H9 (cell line): ENCODE measurements around the gene MPV17L2. TPM values are rescaled to one million over a fixed set of nuclear protein-coding genes. Genes with fewer than 3 reads are reported as not detected.

Source experiments
- DNase-seq: peaks from one replicate; pipeline ENCODE4 v3.0.0-alpha.2; 2017
- H2AFZ ChIP-seq: one replicate; pipeline ENCODE4 v1.6.1; 2013; ENCODE audit warnings: mild to moderate bottlenecking, low read length, control low read depth, moderate library complexity
- H2AK5ac ChIP-seq: 2 replicates; pipeline ENCODE4 v1.6.1; 2013; ENCODE audit warnings: low read length, control low read depth, mixed read lengths; ENCODE audit not compliant: insufficient read length
- H2BK120ac ChIP-seq: one replicate; pipeline ENCODE4 v1.6.1; 2013; ENCODE audit warnings: low read depth, mild to moderate bottlenecking, low read length, control low read depth, inconsistent platforms; ENCODE audit not compliant: poor library complexity, severe bottlenecking
- H2BK12ac ChIP-seq: 2 replicates; pipeline ENCODE4 v1.6.1; 2013; ENCODE audit warnings: low read length, control low read depth, mixed read lengths, low read depth; ENCODE audit not compliant: insufficient read length
- H2BK15ac ChIP-seq: 2 replicates; pipeline ENCODE4 v1.6.1; 2013; ENCODE audit warnings: low read depth, low read length, control low read depth
- H2BK20ac ChIP-seq: one replicate; pipeline ENCODE4 v1.6.1; 2013; ENCODE audit warnings: low read depth, mild to moderate bottlenecking, low read length, control low read depth, inconsistent platforms; ENCODE audit not compliant: poor library complexity, severe bottlenecking
- H2BK5ac ChIP-seq: 2 replicates; pipeline ENCODE4 v1.6.1; 2013; ENCODE audit warnings: low read length, control low read depth, mixed read lengths; ENCODE audit not compliant: insufficient read length
- H3K14ac ChIP-seq: 2 replicates; pipeline ENCODE4 v1.6.1; 2013; ENCODE audit warnings: low read length, control low read depth; ENCODE audit not compliant: insufficient read depth
- H3K18ac ChIP-seq: 2 replicates; pipeline ENCODE4 v1.6.1; 2013; ENCODE audit warnings: low read depth, mild to moderate bottlenecking, mixed read lengths, low read length, control low read depth; ENCODE audit not compliant: insufficient read length
- H3K23ac ChIP-seq: 2 replicates; pipeline ENCODE4 v1.6.1; 2013; ENCODE audit warnings: low read length, control low read depth, mixed read lengths, low read depth; ENCODE audit not compliant: insufficient read length
- H3K23me2 ChIP-seq: 2 replicates; pipeline ENCODE4 v1.6.1; 2013; ENCODE audit warnings: low read depth, mild to moderate bottlenecking, mixed read lengths, low read length, control low read depth; ENCODE audit not compliant: insufficient read length, poor library complexity, severe bottlenecking
- H3K27ac ChIP-seq: 2 replicates; pipeline ENCODE4 v1.5.1; 2013; ENCODE audit warnings: low read length, control low read depth, mixed read lengths, low read depth; ENCODE audit not compliant: insufficient read length
- H3K27me3 ChIP-seq: 2 replicates; pipeline ENCODE4 v1.6.1; 2013; ENCODE audit warnings: low read length, control low read depth, inconsistent platforms; ENCODE audit not compliant: insufficient read depth
- H3K4ac ChIP-seq: 2 replicates; pipeline ENCODE4 v1.6.1; 2013; ENCODE audit warnings: low read depth, mild to moderate bottlenecking, control low read depth, inconsistent platforms, low read length, moderate library complexity
- H3K4me1 ChIP-seq: 2 replicates; pipeline ENCODE4 v1.6.1; 2013; ENCODE audit warnings: low read length, control low read depth, inconsistent platforms; ENCODE audit not compliant: insufficient read depth
- H3K4me2 ChIP-seq: 2 replicates; pipeline ENCODE4 v1.6.1; 2013; ENCODE audit warnings: low read length, control low read depth, mixed read lengths; ENCODE audit not compliant: insufficient read length, insufficient read depth
- H3K56ac ChIP-seq: 2 replicates; pipeline ENCODE4 v1.6.1; 2013; ENCODE audit warnings: low read depth, mild to moderate bottlenecking, mixed read lengths, low read length, control low read depth; ENCODE audit not compliant: insufficient read length
- H3K79me1 ChIP-seq: 2 replicates; pipeline ENCODE4 v1.6.1; 2013; ENCODE audit warnings: low read depth, mild to moderate bottlenecking, moderate library complexity, low read length, control low read depth, inconsistent platforms; ENCODE audit not compliant: insufficient read depth, poor library complexity, severe bottlenecking
- H3K79me2 ChIP-seq: 2 replicates; pipeline ENCODE4 v1.6.1; 2013; ENCODE audit warnings: low read length, control low read depth, inconsistent platforms; ENCODE audit not compliant: insufficient read depth
- H3K9ac ChIP-seq: 2 replicates; pipeline ENCODE4 v1.6.1; 2013; ENCODE audit warnings: low read length, control low read depth, mixed read lengths; ENCODE audit not compliant: insufficient read length; ENCODE audit errors: extremely low read depth
- H3K9me3 ChIP-seq: one replicate; pipeline ENCODE4 v1.6.1; 2013; ENCODE audit warnings: low read depth, low read length, inconsistent platforms; ENCODE audit not compliant: control insufficient read depth
- H3T11ph ChIP-seq: one replicate; pipeline ENCODE4 v1.6.1; 2013; ENCODE audit warnings: mild to moderate bottlenecking, low read length, control low read depth, inconsistent platforms
- H4K20me1 ChIP-seq: one replicate; pipeline ENCODE4 v1.6.1; 2013; ENCODE audit not compliant: control insufficient read depth, insufficient read length, insufficient read depth
- H4K5ac ChIP-seq: 2 replicates; pipeline ENCODE4 v1.6.1; 2013; ENCODE audit warnings: low read depth, mild to moderate bottlenecking, mixed read lengths, low read length, control low read depth; ENCODE audit not compliant: insufficient read length
- H4K8ac ChIP-seq: replicated peaks from 2 replicates; pipeline ENCODE4 v1.6.1; 2013; ENCODE audit warnings: low read length, control low read depth, mixed read lengths, low read depth; ENCODE audit not compliant: insufficient read length
- H4K91ac ChIP-seq: 2 replicates; pipeline ENCODE4 v1.6.1; 2013; ENCODE audit warnings: low read depth, mild to moderate bottlenecking, moderate library complexity, mixed read lengths, low read length, control low read depth; ENCODE audit not compliant: insufficient read length
- H3K27ac Mint-ChIP-seq, 3 experiments: 2 replicates in 2 of 3; 3 replicates in 1 of 3; pipeline ENCODE4 v1.8.0; 2020 to 2021; ENCODE audit warnings: mixed read lengths in 3 of 3, mild to moderate bottlenecking in 1 of 3, moderate library complexity in 1 of 3
- H3K27me3 Mint-ChIP-seq: 2 replicates; pipeline ENCODE4 v1.8.0; 2021; ENCODE audit warnings: low read depth, mild to moderate bottlenecking, moderate library complexity, mixed read lengths
- H3K36me3 Mint-ChIP-seq, 3 experiments: 2 replicates in 2 of 3; 3 replicates in 1 of 3; pipeline ENCODE4 v1.8.0; 2020 to 2021; ENCODE audit warnings: low read depth in 3 of 3, mixed read lengths in 3 of 3; ENCODE audit not compliant: insufficient read depth in 1 of 3
- H3K4me1 Mint-ChIP-seq, 2 experiments: 2 replicates each; pipeline ENCODE4 v1.8.0; 2020; ENCODE audit warnings: mixed read lengths in 2 of 2
- H3K4me3 Mint-ChIP-seq, 2 experiments: 2 replicates in 1 of 2; 3 replicates in 1 of 2; pipeline ENCODE4 v1.8.0; 2020 to 2021; ENCODE audit warnings: mild to moderate bottlenecking in 2 of 2, mixed read lengths in 2 of 2, moderate library complexity in 1 of 2
- H3K9me3 Mint-ChIP-seq, 2 experiments: 2 replicates in 1 of 2; 3 replicates in 1 of 2; pipeline ENCODE4 v1.8.0; 2020; ENCODE audit warnings: mild to moderate bottlenecking in 2 of 2, mixed read lengths in 2 of 2, moderate library complexity in 1 of 2
- WGBS: extraction: QIAGEN DNeasy Blood & Tissue Kit; methylation state at CpG from one replicate; pipeline ENCODE4 v1.1.7; 2013; ENCODE audit warnings: missing lambda C conversion rate, low lambda C conversion rate, mixed read lengths; ENCODE audit not compliant: insufficient read length; ENCODE audit errors: extremely low coverage; 5-methylcytosine and 5-hydroxymethylcytosine counted together
- total RNA-seq: library from RNA; stranded (reverse); gene quantifications from 2 replicates; pipeline ENCODE4 v1.2.1, GENCODE V29; 2021
- TF ChIP-seq, protein P1 (sequence below): fragments of 200-600 bp; sonication (generic); conservative IDR thresholded peaks from 3 replicates; pipeline ENCODE4 v1.8.0; 2021; ENCODE audit warnings: antibody characterized with exemption, mild to moderate bottlenecking

MPV17L2 gene
- total RNA-seq, 1 experiment from 2014 or later = 26.4 TPM

DNA sequence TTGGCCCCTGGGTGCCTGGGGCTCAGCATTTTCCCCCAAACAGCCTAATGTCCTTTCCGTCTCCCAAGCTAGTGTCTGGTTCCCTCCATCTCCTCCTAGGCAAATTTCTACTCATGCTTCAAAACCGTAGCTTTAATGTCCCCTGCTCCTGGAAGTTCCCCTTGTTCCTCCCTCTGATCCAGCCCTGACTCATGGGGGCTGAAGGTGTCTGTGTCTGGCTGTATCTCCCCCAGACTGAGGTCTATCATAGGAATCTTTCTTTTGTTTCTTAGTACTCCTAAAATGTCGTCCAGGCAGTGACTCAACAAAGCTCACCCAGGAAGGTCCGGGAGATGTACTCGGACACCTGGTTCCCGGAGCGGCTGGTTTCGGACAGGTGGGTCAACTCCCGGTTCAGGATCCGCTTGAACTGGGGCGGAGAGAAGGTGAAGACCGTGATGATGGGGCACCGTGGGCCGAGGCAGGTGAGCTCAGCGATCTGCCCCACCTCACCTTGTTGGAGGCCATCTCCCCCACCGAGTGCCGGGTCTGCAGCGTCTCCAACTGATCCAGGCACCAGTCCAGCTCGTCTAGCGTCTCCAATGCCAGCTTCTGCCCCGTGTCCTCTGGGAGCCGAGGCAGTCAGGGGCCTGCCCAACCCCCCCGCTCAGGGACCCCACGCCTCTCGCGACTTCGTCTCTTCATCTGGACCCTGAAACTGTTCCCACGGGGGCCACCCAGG, 27.1 kb downstream of the MPV17L2 start:
- H3K4ac ChIP-seq = no peak overlapping the region
- Mint-ChIP-seq H3K4me3 (peak overlapping the region; percentile 42 to 58; a peak in 4 of 5 replicates), H3K36me3 (no peaks in the 10 kb centered on the region; a peak in 1 of 7 replicates), H3K27ac (no peak overlapping the region; a peak in 1 of 7 replicates), H3K9me3 (no peaks in the 10 kb centered on the region; a peak in 1 of 5 replicates), H3K4me1 (peaks cover 20 to 28% of the 10 kb centered on the region in 2 experiments), H3K27me3 (peaks cover 9% of the 10 kb centered on the region)
- no peak overlapping the region for H3K14ac ChIP-seq
- H4K5ac ChIP-seq = no peak overlapping the region
- WGBS = no CpG with 5 or more reads among the region's 28 CpGs
- H3K27ac ChIP-seq = no peak overlapping the region
- TF ChIP-seq, protein P1, sequence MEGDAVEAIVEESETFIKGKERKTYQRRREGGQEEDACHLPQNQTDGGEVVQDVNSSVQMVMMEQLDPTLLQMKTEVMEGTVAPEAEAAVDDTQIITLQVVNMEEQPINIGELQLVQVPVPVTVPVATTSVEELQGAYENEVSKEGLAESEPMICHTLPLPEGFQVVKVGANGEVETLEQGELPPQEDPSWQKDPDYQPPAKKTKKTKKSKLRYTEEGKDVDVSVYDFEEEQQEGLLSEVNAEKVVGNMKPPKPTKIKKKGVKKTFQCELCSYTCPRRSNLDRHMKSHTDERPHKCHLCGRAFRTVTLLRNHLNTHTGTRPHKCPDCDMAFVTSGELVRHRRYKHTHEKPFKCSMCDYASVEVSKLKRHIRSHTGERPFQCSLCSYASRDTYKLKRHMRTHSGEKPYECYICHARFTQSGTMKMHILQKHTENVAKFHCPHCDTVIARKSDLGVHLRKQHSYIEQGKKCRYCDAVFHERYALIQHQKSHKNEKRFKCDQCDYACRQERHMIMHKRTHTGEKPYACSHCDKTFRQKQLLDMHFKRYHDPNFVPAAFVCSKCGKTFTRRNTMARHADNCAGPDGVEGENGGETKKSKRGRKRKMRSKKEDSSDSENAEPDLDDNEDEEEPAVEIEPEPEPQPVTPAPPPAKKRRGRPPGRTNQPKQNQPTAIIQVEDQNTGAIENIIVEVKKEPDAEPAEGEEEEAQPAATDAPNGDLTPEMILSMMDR = no peak
- no peaks in the 10 kb centered on the region for H4K20me1 ChIP-seq
- no peak overlapping the region for H2BK15ac ChIP-seq
- H2BK12ac ChIP-seq = no peak overlapping the region
- peak overlapping the region; percentile 3 for H3K4me2 ChIP-seq
- no peak overlapping the region for H2AFZ ChIP-seq
- H2BK20ac ChIP-seq = no peak overlapping the region
- H3K9ac ChIP-seq = no peak overlapping the region
- no peak overlapping the region for H2AK5ac ChIP-seq
- H3T11ph ChIP-seq = no peak overlapping the region
- no peaks in the 10 kb centered on the region for H3K23me2 ChIP-seq
- H3K79me1 ChIP-seq = no peaks in the 10 kb centered on the region
- H3K9me3 ChIP-seq = no peaks in the 10 kb centered on the region
- no peak overlapping the region for H3K23ac ChIP-seq
- no peak overlapping the region for H4K91ac ChIP-seq
- H3K27me3 ChIP-seq = no peaks in the 10 kb centered on the region; the same call in 1 of the 2 replicates
- no peak overlapping the region for H2BK5ac ChIP-seq
- H3K79me2 ChIP-seq = no peaks in the 10 kb centered on the region
- no peak overlapping the region for H3K56ac ChIP-seq
- no peak overlapping the region for H2BK120ac ChIP-seq
- H3K18ac ChIP-seq = no peak overlapping the region
- no peaks in the 10 kb centered on the region; the same call in 1 of the 2 replicates for H3K4me1 ChIP-seq
- no peak for DNase-seq
- no peak overlapping the region for H4K8ac ChIP-seq
